Testis (tissue), 3 donors: ENCODE results near the gene RASAL2. TPM values are rescaled to one million over a fixed set of nuclear protein-coding genes. Genes with fewer than 3 reads are reported as not detected.

Source experiments
- DNase-seq: peaks from one replicate; pipeline ENCODE4 v3.0.0-alpha.2; 2019
- H3K27ac ChIP-seq, 2 donors: fragments of 200-600 bp; sonication (generic); one replicate each; pipeline ENCODE4 v1.5.1; 2019
- H3K27me3 ChIP-seq: fragments of 200-600 bp; sonication (generic); one replicate; pipeline ENCODE4 v1.5.1; 2019
- H3K36me3 ChIP-seq: fragments of 200-600 bp; sonication (generic); one replicate; pipeline ENCODE4 v1.5.1; 2017; ENCODE audit warnings: low read depth; ENCODE audit errors: missing control alignments
- H3K4me1 ChIP-seq: fragments of 200-600 bp; sonication (generic); one replicate; pipeline ENCODE4 v1.5.1; 2019
- H3K4me3 ChIP-seq, 2 donors: fragments of 200-600 bp; sonication (generic); one replicate each; pipeline ENCODE4 v1.5.1; 2017 to 2019
- H3K9me3 ChIP-seq: fragments of 200-600 bp; sonication (generic); one replicate; pipeline ENCODE4 v1.5.1; 2017
- CTCF ChIP-seq, 3 experiments: fragments of 450-650 bp in 2 of 3; fragments of 200-600 bp in 1 of 3; sonication (generic) in 1 of 3; IDR thresholded peaks; one replicate each; pipeline ENCODE4 v1.5.1; 2016 to 2019; ENCODE audit warnings: antibody characterized with exemption in 3 of 3, mild to moderate bottlenecking in 2 of 3, moderate library complexity in 1 of 3
- POLR2A ChIP-seq: fragments of 450-650 bp; IDR thresholded peaks from one replicate; pipeline ENCODE4 v1.6.1; 2017; ENCODE audit warnings: antibody characterized with exemption, mild to moderate bottlenecking, moderate library complexity
- WGBS, 2 donors: methylation state at CpG; one replicate each; pipeline ENCODE4 v1.1.5; 2018; 5-methylcytosine and 5-hydroxymethylcytosine counted together
- intact Hi-C: fragments of 100-400 bp; cut with DNase I; formaldehyde crosslinking; loops from one replicate; pipeline ENCODE4 v1.15.1; 2023; ENCODE audit warnings: low total_unique reads
- polyA plus RNA-seq: library from polyadenylated mRNA; stranded (reverse); fragments of 350-450 nt; fragmentation: Illumina TruSeq; extraction: RNeasy Lipid Tissue Mini Kit (QIAGEN cat#74804); gene quantifications from one replicate; pipeline ENCODE4 v1.2.3, GENCODE V29; 2014; ENCODE audit warnings: low read depth, low replicate concordance; ENCODE audit not compliant: insufficient read depth
- total RNA-seq, 2 donors: library from RNA; depleted of rRNA; stranded (reverse); fragments of >200 nt; gene quantifications; one replicate each; pipeline ENCODE4 v1.2.3, GENCODE V29; 2016

RASAL2 gene
- total and polyA plus RNA-seq, 3 donors from 2014 or later = 25.9 to 41.7 (median 39.6) TPM

DNA sequence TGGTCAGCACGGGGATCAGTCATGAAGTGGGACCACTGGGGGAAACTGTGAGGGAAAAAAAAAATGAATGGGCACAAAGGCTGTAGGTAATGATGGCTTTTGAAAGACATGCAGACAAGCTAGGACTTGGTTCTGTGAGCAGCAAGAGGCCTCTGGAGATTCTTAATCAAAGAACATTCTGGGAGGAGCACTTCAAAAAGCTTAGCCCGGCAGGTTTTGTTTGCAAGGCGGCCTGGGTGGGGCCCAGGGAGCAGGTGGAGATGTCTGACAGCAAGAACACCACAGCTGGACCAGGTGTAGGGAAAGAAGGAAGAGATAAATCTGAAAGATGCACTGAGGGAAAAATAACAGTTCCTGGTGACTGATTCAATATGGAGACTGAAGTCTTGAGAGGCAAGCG is 425.0 kb downstream of the RASAL2 start:
- intact Hi-C loops = no loop called here
- Histone ChIP-seq H3K4me1 (no peaks in the 10 kb centered on the region), H3K27ac (no peak overlapping the region), H3K9me3 (no peaks in the 10 kb centered on the region), H3K36me3 (no peaks in the 10 kb centered on the region), H3K27me3 (no peaks in the 10 kb centered on the region), H3K4me3 (no peak overlapping the region)
- no peak for TF ChIP-seq CTCF (IDR thresholded peaks at IDR 0.05)
- TF ChIP-seq POLR2A = no peak
- DNase-seq = no peak
- WGBS, 2 donors = 76 to 90% methylated on average over 4 of the region's 4 CpGs

DNA sequence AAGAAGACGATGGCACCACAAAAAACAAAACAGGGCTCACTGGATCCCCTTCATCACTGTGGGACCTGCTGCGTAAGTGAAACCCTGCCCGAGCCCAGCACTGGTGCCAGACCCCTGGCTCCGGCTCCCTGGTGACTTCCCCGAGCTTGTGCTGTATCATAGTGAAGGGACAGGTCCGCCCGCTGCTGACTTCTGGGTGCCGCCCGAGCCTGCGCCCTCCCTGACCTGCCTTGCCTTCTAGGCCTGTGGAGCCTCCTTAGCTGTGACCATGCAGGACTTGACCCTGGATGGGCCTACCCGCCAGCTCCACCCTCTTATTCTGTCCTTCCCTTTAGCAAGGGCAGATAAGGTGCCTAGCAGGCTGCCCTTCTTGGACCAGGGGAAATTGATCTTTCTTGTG is 426.9 kb downstream of the RASAL2 start:
- Histone ChIP-seq H3K27ac (no peak overlapping the region), H3K27me3 (no peaks in the 10 kb centered on the region), H3K4me1 (no peaks in the 10 kb centered on the region), H3K36me3 (no peaks in the 10 kb centered on the region), H3K4me3 (no peak overlapping the region), H3K9me3 (no peaks in the 10 kb centered on the region)
- 95% methylated on average over 8 to 11 of the region's 11 CpGs for WGBS, 2 donors
- intact Hi-C loops = no loop called here
- TF ChIP-seq CTCF (IDR thresholded peaks at IDR 0.05) (no peak), POLR2A (no peak)
- DNase-seq = no peak

- Histone ChIP-seq H3K27ac (no peak overlapping the region), H3K4me1 (no peaks in the 10 kb centered on the region), H3K4me3 (no peak overlapping the region), H3K27me3 (no peaks in the 10 kb centered on the region), H3K36me3 (no peaks in the 10 kb centered on the region), H3K9me3 (no peaks in the 10 kb centered on the region)
- no peak for DNase-seq
- intact Hi-C loops = no loop called here
- WGBS, 2 donors = 97 to 100% methylated on average over 3 to 4 of the region's 4 CpGs
- TF ChIP-seq CTCF (IDR thresholded peaks at IDR 0.05) (no peak), POLR2A (no peak)
Observed at GRCh38 chr1:178521241-178521640, 427.3 kb downstream of the RASAL2 start.

- Histone ChIP-seq H3K9me3 (no peaks in the 10 kb centered on the region), H3K27me3 (no peaks in the 10 kb centered on the region), H3K27ac (no peak overlapping the region), H3K4me1 (no peaks in the 10 kb centered on the region), H3K4me3 (no peak overlapping the region), H3K36me3 (no peaks in the 10 kb centered on the region)
- 88% methylated on average over 4 of the region's 4 CpGs for WGBS, 2 donors
- intact Hi-C loops = no loop called here
- no peak for DNase-seq
- TF ChIP-seq POLR2A (no peak), CTCF (IDR thresholded peaks at IDR 0.05) (no peak)
Observed at GRCh38 chr1:178527117-178527516, 433.2 kb downstream of the RASAL2 start.

GRCh38 chr1:178528228-178528952 is 434.5 kb downstream of the RASAL2 start:
- no peak overlapping the region for H3K4me3 ChIP-seq
- TF ChIP-seq POLR2A (no peak), CTCF (IDR thresholded peaks at IDR 0.05) (no peak)
- no peaks in the 10 kb centered on the region for H3K4me1 ChIP-seq
- intact Hi-C loops = no loop called here
- WGBS, 2 donors = 90 to 95% methylated on average over 9 to 10 of the region's 10 CpGs
- H3K36me3 ChIP-seq = no peaks in the 10 kb centered on the region
- H3K9me3 ChIP-seq = no peaks in the 10 kb centered on the region
- DNase-seq = no peak
- H3K27ac ChIP-seq = no peak overlapping the region
- H3K27me3 ChIP-seq = no peaks in the 10 kb centered on the region
